HepG2 (cell line): Measurements from ENCODE around the gene PKM. TPM values are rescaled to one million over a fixed set of nuclear protein-coding genes. Genes with fewer than 3 reads are reported as not detected.
A peak's percentile ranks its signal among the peaks of the same experiment; 100 is the strongest.

Experiments used
- AFF4 ChIP-seq: sonication (generic); formaldehyde crosslinking; IDR thresholded peaks from 2 replicates; pipeline ENCODE4 v1.4.0; 2020; ENCODE audit warnings: missing genetic modification reagents
- ARID4A ChIP-seq: sonication (generic); formaldehyde crosslinking; IDR thresholded peaks from 2 replicates; pipeline ENCODE4 v1.5.0; 2020; ENCODE audit warnings: mild to moderate bottlenecking, missing genetic modification reagents, borderline replicate concordance
- HMGXB4 ChIP-seq, 2 experiments: sonication (generic) in 1 of 2; formaldehyde crosslinking in 1 of 2; IDR thresholded peaks; 2 replicates each; pipeline versions ENCODE4 v1.4.0 to v1.6.1; 2018 to 2020; ENCODE audit warnings: missing genetic modification reagents in 2 of 2, borderline replicate concordance in 1 of 2, low read depth in 1 of 2, mild to moderate bottlenecking in 1 of 2, missing biosample characterization in 1 of 2
- HNF4A ChIP-seq: sonication (generic); formaldehyde crosslinking; IDR thresholded peaks from 2 replicates; pipeline ENCODE4 v1.4.0; 2020; ENCODE audit warnings: missing genetic modification reagents
- HOXA9 ChIP-seq: sonication (generic); formaldehyde crosslinking; IDR thresholded peaks from 2 replicates; pipeline ENCODE4 v1.8.1; 2022; ENCODE audit warnings: missing genetic modification reagents, mild to moderate bottlenecking, moderate library complexity, borderline replicate concordance
- KDM5B ChIP-seq: sonication (generic); formaldehyde crosslinking; IDR thresholded peaks from 2 replicates; pipeline ENCODE4 v1.4.0; 2020; ENCODE audit warnings: missing genetic modification reagents, mild to moderate bottlenecking, borderline replicate concordance
- KLF12 ChIP-seq: sonication (generic); formaldehyde crosslinking; IDR thresholded peaks from 2 replicates; pipeline ENCODE4 v1.4.0; 2020; ENCODE audit warnings: missing genetic modification reagents, borderline replicate concordance
- RBFOX2 ChIP-seq: fragments of 200-400 bp; formaldehyde crosslinking; IDR thresholded peaks from 2 replicates; pipeline ENCODE4 v1.6.1; 2017; ENCODE audit warnings: low read depth, mild to moderate bottlenecking, low read length
- TP53 ChIP-seq: sonication (generic); formaldehyde crosslinking; conservative IDR thresholded peaks from 2 replicates; pipeline ENCODE4 v1.4.0; 2020; ENCODE audit warnings: missing genetic modification reagents
- ZNF510 ChIP-seq: sonication (generic); formaldehyde crosslinking; IDR thresholded peaks from 2 replicates; pipeline ENCODE4 v1.4.0; 2020; ENCODE audit warnings: low read depth, mild to moderate bottlenecking, missing genetic modification reagents
- ZNF691 ChIP-seq: sonication (generic); formaldehyde crosslinking; IDR thresholded peaks from 2 replicates; pipeline ENCODE4 v1.4.0; 2020; ENCODE audit warnings: missing genetic modification reagents, low read depth, mild to moderate bottlenecking, borderline replicate concordance
- ZNF766 ChIP-seq: sonication (generic); formaldehyde crosslinking; IDR thresholded peaks from 2 replicates; pipeline ENCODE4 v1.5.0; 2020; ENCODE audit warnings: missing genetic modification reagents, borderline replicate concordance
- ZSCAN20 ChIP-seq: sonication (generic); formaldehyde crosslinking; IDR thresholded peaks from 2 replicates; pipeline ENCODE4 v1.4.0; 2020; ENCODE audit warnings: missing genetic modification reagents, mild to moderate bottlenecking, borderline replicate concordance
- ZSCAN29 ChIP-seq: sonication (generic); formaldehyde crosslinking; conservative IDR thresholded peaks from 2 replicates; pipeline ENCODE4 v1.4.0; 2020; ENCODE audit warnings: mild to moderate bottlenecking, missing genetic modification reagents
- polyA plus RNA-seq, 8 experiments: library from polyadenylated mRNA; depleted of rRNA in 3 of 8; stranded (reverse) in 7 of 8; unstranded in 1 of 8; fragments of >200 nt; fragmentation: Illumina TruSeq in 4 of 8; extraction: Trizol in 4 of 8; gene quantifications; 2 replicates each; pipeline versions ENCODE4 v1.2.1 to v1.2.3, GENCODE V29; 2011 to 2016; ENCODE audit warnings: low read depth in 4 of 8, missing spikeins in 1 of 8, mixed read lengths in 1 of 8; ENCODE audit not compliant: insufficient read depth in 1 of 8
- total RNA-seq, 5 experiments: library from RNA; depleted of rRNA; stranded (reverse); fragments of >200 nt; fragmentation: Illumina TruSeq; extraction: Trizol; gene quantifications; 2 replicates each; pipeline ENCODE4 v1.2.3, GENCODE V29; 2016; ENCODE audit warnings: low read depth in 1 of 5

PKM gene
- total and polyA plus RNA-seq, 2 of the 13 experiments (the other 11 are each of a cell fraction or from before 2014, with no cell fraction given), result 488 to 780 TPM

GRCh38 chr15:72229947-72230196 is 1.1 kb downstream of the PKM start (continued):
- TF ChIP-seq ARID4A (CRISPR knock-in tag) (0 out of 2 replicates have a peak, but pooled peaks have one; percentile 10), ZNF691 (CRISPR knock-in tag) (peak; percentile 16; the same call in 1 of the 2 replicates), ZSCAN20 (CRISPR knock-in tag) (peak; percentile 40; the same call in 1 of the 2 replicates), HMGXB4 (CRISPR knock-in tag; IDR thresholded peaks at IDR 0.05; ENCODE audit: borderline replicate concordance in 1 of 2, low read depth in 1 of 2) (0 out of 4 replicates have a peak, but pooled peaks of 1 of the 2 experiments have one; percentile 40), AFF4 (0 out of 2 replicates have a peak, but pooled peaks have one; percentile 20), KLF12 (peak; percentile 55; the same call in 1 of the 2 replicates), HOXA9 (CRISPR knock-in tag) (0 out of 2 replicates have a peak, but pooled peaks have one; percentile 7), RBFOX2 (peak; percentile 88), ZNF510 (CRISPR knock-in tag) (0 out of 2 replicates have a peak, but pooled peaks have one; percentile 6), TP53 (0 out of 2 replicates have a peak, but pooled peaks have one; percentile 7), HNF4A (CRISPR knock-in tag) (0 out of 2 replicates have a peak, but pooled peaks have one; percentile 0), ZSCAN29 (no peak), ZNF766 (0 out of 2 replicates have a peak, but pooled peaks have one; percentile 50), KDM5B (CRISPR knock-in tag) (peak; percentile 66; the same call in 1 of the 2 replicates)
